Gastroesophageal sphincter (tissue), 3 donors: ENCODE data around the gene ERBB4.

Experiments used
- CTCF ChIP-seq, 4 experiments: fragments of 200-600 bp in 2 of 4; fragments of 450-650 bp in 2 of 4; sonication (generic) in 1 of 4; IDR thresholded peaks; one replicate each; pipeline ENCODE4 v1.5.1; 2017 to 2019; ENCODE audit warnings: antibody characterized with exemption in 4 of 4, mild to moderate bottlenecking in 2 of 4, moderate library complexity in 2 of 4
- EP300 ChIP-seq: sonication (generic); formaldehyde crosslinking; IDR thresholded peaks from one replicate; pipeline ENCODE4 v1.6.1; 2017; ENCODE audit warnings: antibody characterized with exemption, mild to moderate bottlenecking
- POLR2AphosphoS5 ChIP-seq: sonication (generic); formaldehyde crosslinking; IDR thresholded peaks from one replicate; pipeline ENCODE4 v1.6.1; 2017; ENCODE audit warnings: antibody characterized with exemption

- TF ChIP-seq CTCF (IDR thresholded peaks at IDR 0.05) (no peak), POLR2AphosphoS5 (no peak), EP300 (no peak)
Observed at GRCh38 chr2:211404098-211404497, 1134.5 kb downstream of the ERBB4 start.
